A673 (cell line): Measurements from ENCODE around the gene SUSD2.
"Not testable (repeated sequence)": the region's sequence is repeated elsewhere in the genome, so short reads cannot be mapped to it uniquely, and the experiment has no call there.

Experiments
- CTCF ChIP-seq: fragments of 300-800, 200-600 bp; sonication (generic); conservative IDR thresholded peaks from 2 replicates; pipeline ENCODE4 v1.5.1; 2017; ENCODE audit warnings: low read depth, mild to moderate bottlenecking, antibody characterized with exemption, low read length, moderate library complexity, mixed read lengths
- EZH2 ChIP-seq: fragments of 200-600 bp; sonication (generic); IDR thresholded peaks from 2 replicates; pipeline ENCODE4 v1.6.1; 2017; ENCODE audit warnings: borderline replicate concordance, low read depth, mild to moderate bottlenecking, mixed read lengths, antibody characterized with exemption, low read length; ENCODE audit not compliant: poor library complexity, severe bottlenecking

GRCh38 chr22:24210409-24210808, 29.1 kb downstream of the SUSD2 start:
- not testable (repeated sequence) for TF ChIP-seq CTCF, EZH2
